Measurements from ENCODE around the gene SLC46A3. TPM values are rescaled to one million over a fixed set of nuclear protein-coding genes. Genes with fewer than 3 reads are reported as not detected.

The SLC46A3 gene
- total RNA-seq, 1 experiment from 2014 or later = 0.84 TPM

GRCh38 chr13:28651810-28652401 lies 66.9 kb downstream of the SLC46A3 start:
- H3K27me3 ChIP-seq (ENCODE audit: low read length) = no peaks in the 10 kb centered on the region
- peaks cover 5% of the 10 kb centered on the region; the same call in 1 of the 2 replicates for H3K4me1 ChIP-seq (ENCODE audit: insufficient read depth, low read length)
- H3K4me3 ChIP-seq (ENCODE audit: low read length) = no peak overlapping the region
- no peak for DNase-seq
- TF ChIP-seq CTCF (conservative IDR thresholded peaks at IDR 0.05; ENCODE audit: low read depth, low read length) (no peak), EZH2phosphoT487 (IDR thresholded peaks at IDR 0.05; ENCODE audit: borderline replicate concordance, low read length) (no peak), EZH2 (IDR thresholded peaks at IDR 0.05; ENCODE audit: low read length, unreplicated experiment) (no peak)
- H3K9ac ChIP-seq (ENCODE audit: low read length) = no peak overlapping the region
- no peak for ATAC-seq
- H3K36me3 ChIP-seq (ENCODE audit: low read depth, low read length) = no peaks in the 10 kb centered on the region
- no TSS peak for BruUV-seq (replicated peaks)
- no peaks in the 10 kb centered on the region for H3K9me3 ChIP-seq (ENCODE audit: low read length)
- no peak overlapping the region for H2AFZ ChIP-seq (ENCODE audit: low read length)
- peaks cover 10% of the 10 kb centered on the region; the same call in 1 of the 2 replicates for H3K79me2 ChIP-seq (ENCODE audit: low read length)
- H4K20me1 ChIP-seq (ENCODE audit: low read length) = no peaks in the 10 kb centered on the region
- intact Hi-C loops (cut with micrococcal nuclease) = no loop called here
- H3K9me2 ChIP-seq (replicated peaks; ENCODE audit: low read length) = no peaks in the 10 kb centered on the region
- no peaks in the 10 kb centered on the region for H3F3A ChIP-seq (ENCODE audit: low read length, unreplicated experiment)
- H3K27ac ChIP-seq (ENCODE audit: low read length) = 0 out of 2 replicates have a peak overlapping the region, but pooled peaks have one; percentile 3
- ChIA-PET POLR2A (ENCODE audit: unreplicated experiment) (no interaction called here), CTCF (no interaction called here)
- H3K4me2 ChIP-seq (ENCODE audit: low read length) = 0 out of 2 replicates have a peak overlapping the region, but pooled peaks have one; percentile 14

GRCh38 chr13:28650284-28650683 lies 68.5 kb downstream of the SLC46A3 start:
- no peak overlapping the region for H2AFZ ChIP-seq (ENCODE audit: low read length)
- no TSS peak for BruUV-seq (replicated peaks)
- intact Hi-C loops (cut with micrococcal nuclease) = no loop called here
- ChIA-PET CTCF (no interaction called here), POLR2A (ENCODE audit: unreplicated experiment) (no interaction called here)
- DNase-seq (no peak), ATAC-seq (no peak)
- H3K27ac ChIP-seq (ENCODE audit: low read length) = no peak overlapping the region
- H3K36me3 ChIP-seq (ENCODE audit: low read depth, low read length) = no peaks in the 10 kb centered on the region
- H3K4me1 ChIP-seq (ENCODE audit: insufficient read depth, low read length) = peaks cover 5% of the 10 kb centered on the region; the same call in 1 of the 2 replicates
- H3F3A ChIP-seq (ENCODE audit: low read length, unreplicated experiment) = no peaks in the 10 kb centered on the region
- H3K27me3 ChIP-seq (ENCODE audit: low read length) = no peaks in the 10 kb centered on the region
- H3K4me3 ChIP-seq (ENCODE audit: low read length) = no peak overlapping the region
- TF ChIP-seq CTCF (conservative IDR thresholded peaks at IDR 0.05; ENCODE audit: low read depth, low read length) (no peak), EZH2 (IDR thresholded peaks at IDR 0.05; ENCODE audit: low read length, unreplicated experiment) (no peak), EZH2phosphoT487 (IDR thresholded peaks at IDR 0.05; ENCODE audit: borderline replicate concordance, low read length) (no peak)
- no peak overlapping the region for H3K4me2 ChIP-seq (ENCODE audit: low read length)
- H4K20me1 ChIP-seq (ENCODE audit: low read length) = no peaks in the 10 kb centered on the region
- H3K9me2 ChIP-seq (replicated peaks; ENCODE audit: low read length) = no peaks in the 10 kb centered on the region
- no peaks in the 10 kb centered on the region for H3K79me2 ChIP-seq (ENCODE audit: low read length)
- no peaks in the 10 kb centered on the region for H3K9me3 ChIP-seq (ENCODE audit: low read length)
- no peak overlapping the region for H3K9ac ChIP-seq (ENCODE audit: low read length)

Other genes starting within 250 kb of the SLC46A3 start
- gene FLT1, start 223.8 kb downstream of the SLC46A3 start, total RNA-seq (2014; rRNA removed) = 1.2 and 2.2 TPM in 2 replicates
- 64.4 and 92.8 TPM in 2 replicates for gene POMP, start 59.8 kb downstream of the SLC46A3 start, total RNA-seq (2014; rRNA removed)
- gene MTUS2, start 101.4 kb upstream of the SLC46A3 start, total RNA-seq (2014; rRNA removed) = not detected in 2 replicates

Measured in PC-3 (cell line).